Thyroid gland (tissue), 4 donors: ENCODE measurements around the gene ZCCHC3. TPM values are rescaled to one million over a fixed set of nuclear protein-coding genes. Genes with fewer than 3 reads are reported as not detected.

Experiments
- DNase-seq, 2 donors: peaks; one replicate each; pipeline ENCODE4 v3.0.0-alpha.2; 2019
- H3K27ac ChIP-seq, 3 donors: fragments of 200-600 bp; sonication (generic); 1 replicate in 2 of 3; 2 replicates in 1 of 3; pipeline ENCODE4 v1.5.1; 2016 to 2019; ENCODE audit warnings: mild to moderate bottlenecking in 1 of 3, moderate library complexity in 1 of 3
- H3K27me3 ChIP-seq: fragments of 200-600 bp; sonication (generic); one replicate; pipeline ENCODE4 v1.5.1; 2019
- H3K36me3 ChIP-seq, 2 donors: fragments of 200-600 bp; sonication (generic); one replicate each; pipeline ENCODE4 v1.5.1; 2016 to 2019
- H3K4me1 ChIP-seq, 2 donors: fragments of 200-600 bp; sonication (generic); one replicate each; pipeline ENCODE4 v1.5.1; 2017 to 2019
- H3K4me3 ChIP-seq, 3 donors: fragments of 200-600 bp; sonication (generic); replicated peaks in 1 of 3; 1 replicate in 2 of 3; 2 replicates in 1 of 3; pipeline ENCODE4 v1.5.1; 2016; ENCODE audit warnings: mild to moderate bottlenecking in 1 of 3
- H3K9me3 ChIP-seq: fragments of 200-600 bp; sonication (generic); one replicate; pipeline ENCODE4 v1.5.1; 2017
- CTCF ChIP-seq, 6 experiments: fragments of 200-600 bp in 3 of 6; fragments of 450-650 bp in 3 of 6; sonication (generic) in 3 of 6; IDR thresholded peaks; one replicate each; pipeline ENCODE4 v1.5.1; 2016 to 2019; ENCODE audit warnings: antibody characterized with exemption in 6 of 6, mild to moderate bottlenecking in 2 of 6, inconsistent platforms in 1 of 6, moderate library complexity in 1 of 6
- POLR2A ChIP-seq, 2 donors: fragments of 450-650 bp; IDR thresholded peaks; one replicate each; pipeline ENCODE4 v1.6.1; 2017; ENCODE audit warnings: antibody characterized with exemption in 2 of 2, mild to moderate bottlenecking in 2 of 2, moderate library complexity in 1 of 2
- WGBS, 2 donors: methylation state at CpG; one replicate each; pipeline ENCODE4 v1.1.5; 2017; 5-methylcytosine and 5-hydroxymethylcytosine counted together
- intact Hi-C: fragments of 100-400 bp; cut with DNase I; formaldehyde crosslinking; loops from one replicate; pipeline ENCODE4 v1.15.1; 2023
- total RNA-seq, 4 donors: library from RNA; depleted of rRNA; stranded (reverse); fragments of >200 nt; gene quantifications; one replicate each; pipeline ENCODE4 v1.2.3, GENCODE V29; 2016

The ZCCHC3 gene
- total RNA-seq, 4 donors from 2014 or later, result 20.2 to 28.4 (median 22.3) TPM

- Histone ChIP-seq H3K4me3 (no peak overlapping the region), H3K27ac (no peak overlapping the region), H3K27me3 (no peaks in the 10 kb centered on the region), H3K4me1 (peaks cover 0 to 8% of the 10 kb centered on the region in 2 donors), H3K9me3 (no peaks in the 10 kb centered on the region), H3K36me3 (no peaks in the 10 kb centered on the region)
- TF ChIP-seq CTCF (IDR thresholded peaks at IDR 0.05) (no peak), POLR2A (IDR thresholded peaks at IDR 0.05) (no peak)
- WGBS, 2 donors, result 88 to 90% methylated on average over 7 of the region's 7 CpGs
- DNase-seq, result no peak
- intact Hi-C loops, result no loop called here
Observed at GRCh38 chr20:311609-312008, 14.2 kb downstream of the ZCCHC3 start.

GRCh38 chr20:312067-312466 is 14.7 kb downstream of the ZCCHC3 start:
- intact Hi-C loops, result no loop called here
- H3K9me3 ChIP-seq, result no peaks in the 10 kb centered on the region
- 90 to 93% methylated on average over 8 of the region's 8 CpGs for WGBS, 2 donors

GRCh38 chr20:312866-313265 is 15.5 kb downstream of the ZCCHC3 start:
- DNase-seq, result no peak
- TF ChIP-seq POLR2A (IDR thresholded peaks at IDR 0.05) (no peak), CTCF (IDR thresholded peaks at IDR 0.05) (no peak)
- Histone ChIP-seq H3K9me3 (no peaks in the 10 kb centered on the region), H3K4me3 (no peak overlapping the region), H3K27ac (no peak overlapping the region), H3K27me3 (no peaks in the 10 kb centered on the region), H3K36me3 (no peaks in the 10 kb centered on the region), H3K4me1 (peaks cover 0 to 8% of the 10 kb centered on the region in 2 donors)
- WGBS, 2 donors, result 78 to 91% methylated on average over 1 of the region's 1 CpG
- intact Hi-C loops, result no loop called here

More at GRCh38 chr20:312067-312466, 14.7 kb downstream of the ZCCHC3 start:
- no peak for TF ChIP-seq CTCF (IDR thresholded peaks at IDR 0.05)
- no peak for TF ChIP-seq POLR2A (IDR thresholded peaks at IDR 0.05)
- H3K27ac ChIP-seq, result no peak overlapping the region
- H3K36me3 ChIP-seq, result no peaks in the 10 kb centered on the region
- H3K4me1 ChIP-seq, result peaks cover 0 to 8% of the 10 kb centered on the region in 2 donors
- DNase-seq, result no peak
- no peak overlapping the region for H3K4me3 ChIP-seq
- no peaks in the 10 kb centered on the region for H3K27me3 ChIP-seq

- Histone ChIP-seq H3K27me3 (no peaks in the 10 kb centered on the region), H3K9me3 (no peaks in the 10 kb centered on the region), H3K4me3 (no peak overlapping the region), H3K4me1 (peaks cover 0 to 8% of the 10 kb centered on the region in 2 donors), H3K27ac (no peak overlapping the region), H3K36me3 (no peaks in the 10 kb centered on the region)
- TF ChIP-seq POLR2A (IDR thresholded peaks at IDR 0.05) (no peak), CTCF (IDR thresholded peaks at IDR 0.05) (no peak)
- DNase-seq, result no peak
- WGBS, 2 donors, result 88 to 91% methylated on average over 5 of the region's 5 CpGs
- intact Hi-C loops, result no loop called here
Observed at GRCh38 chr20:313402-313801, 16.0 kb downstream of the ZCCHC3 start.

- TF ChIP-seq POLR2A (IDR thresholded peaks at IDR 0.05) (no peak), CTCF (IDR thresholded peaks at IDR 0.05) (no peak)
- intact Hi-C loops, result no loop called here
Observed at GRCh38 chr20:313948-314347, 16.6 kb downstream of the ZCCHC3 start.

More at GRCh38 chr20:313948-314347, 16.6 kb downstream of the ZCCHC3 start:
- no peak for DNase-seq
- H3K27me3 ChIP-seq, result no peaks in the 10 kb centered on the region
- H3K4me1 ChIP-seq, result peaks cover 0 to 8% of the 10 kb centered on the region in 2 donors
- no peaks in the 10 kb centered on the region for H3K36me3 ChIP-seq
- H3K9me3 ChIP-seq, result no peaks in the 10 kb centered on the region
- H3K27ac ChIP-seq, result no peak overlapping the region
- no peak overlapping the region for H3K4me3 ChIP-seq
